ENCODE measurements around the gene EXOSC7. TPM values are rescaled to one million over a fixed set of nuclear protein-coding genes. Genes with fewer than 3 reads are reported as not detected.

The EXOSC7 gene
- polyA plus RNA-seq, 1 donor from 2014 or later: 87.5 TPM

GRCh38 chr3:44991326-44991725 is 15.3 kb downstream of the EXOSC7 start:
- no peaks in the 10 kb centered on the region for H4K20me1 ChIP-seq (ENCODE audit: insufficient read depth)

GRCh38 chr3:44992555-44993470 is 16.8 kb downstream of the EXOSC7 start:
- H3K4me2 ChIP-seq (ENCODE audit: low read length): no peak overlapping the region
- no peak overlapping the region for H3K27ac ChIP-seq (ENCODE audit: low read length)

More at GRCh38 chr3:44991326-44991725, 15.3 kb downstream of the EXOSC7 start:
- no peak overlapping the region for H3K27ac ChIP-seq (ENCODE audit: low read length)
- H3K9me3 ChIP-seq (ENCODE audit: low read length): no peaks in the 10 kb centered on the region
- H3K79me2 ChIP-seq (replicated peaks; ENCODE audit: insufficient read depth, low read length): peaks cover 7% of the 10 kb centered on the region
- no peak overlapping the region for H3K4me3 ChIP-seq (ENCODE audit: low read length)
- no peaks in the 10 kb centered on the region for H3F3A ChIP-seq (ENCODE audit: insufficient read depth, low read length, poor library complexity, severe bottlenecking)
- no peaks in the 10 kb centered on the region for H3K9me2 ChIP-seq (ENCODE audit: insufficient read depth, low read length)
- no peaks in the 10 kb centered on the region for H3K27me3 ChIP-seq (ENCODE audit: insufficient read depth, low read depth, low read length)
- H2AFZ ChIP-seq (ENCODE audit: low read depth, low read length): no peak overlapping the region
- H3K9ac ChIP-seq (ENCODE audit: low read length): no peak overlapping the region
- H3K4me2 ChIP-seq (ENCODE audit: low read length): no peak overlapping the region
- H3K36me3 ChIP-seq (ENCODE audit: insufficient read depth, low read length): no peaks in the 10 kb centered on the region
- TF ChIP-seq RAD21 (conservative IDR thresholded peaks at IDR 0.05): no peak
- TF ChIP-seq, protein P1, sequence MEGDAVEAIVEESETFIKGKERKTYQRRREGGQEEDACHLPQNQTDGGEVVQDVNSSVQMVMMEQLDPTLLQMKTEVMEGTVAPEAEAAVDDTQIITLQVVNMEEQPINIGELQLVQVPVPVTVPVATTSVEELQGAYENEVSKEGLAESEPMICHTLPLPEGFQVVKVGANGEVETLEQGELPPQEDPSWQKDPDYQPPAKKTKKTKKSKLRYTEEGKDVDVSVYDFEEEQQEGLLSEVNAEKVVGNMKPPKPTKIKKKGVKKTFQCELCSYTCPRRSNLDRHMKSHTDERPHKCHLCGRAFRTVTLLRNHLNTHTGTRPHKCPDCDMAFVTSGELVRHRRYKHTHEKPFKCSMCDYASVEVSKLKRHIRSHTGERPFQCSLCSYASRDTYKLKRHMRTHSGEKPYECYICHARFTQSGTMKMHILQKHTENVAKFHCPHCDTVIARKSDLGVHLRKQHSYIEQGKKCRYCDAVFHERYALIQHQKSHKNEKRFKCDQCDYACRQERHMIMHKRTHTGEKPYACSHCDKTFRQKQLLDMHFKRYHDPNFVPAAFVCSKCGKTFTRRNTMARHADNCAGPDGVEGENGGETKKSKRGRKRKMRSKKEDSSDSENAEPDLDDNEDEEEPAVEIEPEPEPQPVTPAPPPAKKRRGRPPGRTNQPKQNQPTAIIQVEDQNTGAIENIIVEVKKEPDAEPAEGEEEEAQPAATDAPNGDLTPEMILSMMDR (IDR thresholded peaks at IDR 0.05; ENCODE audit: poor library complexity, severe bottlenecking): no peak
- no peak for TF ChIP-seq EZH2 (IDR thresholded peaks at IDR 0.05; ENCODE audit: borderline replicate concordance, insufficient read depth, low read length, poor library complexity, severe bottlenecking)
- no peak for TF ChIP-seq TAF1 (IDR thresholded peaks at IDR 0.05; ENCODE audit: low read depth)
- no peak for TF ChIP-seq POLR2AphosphoS5 (IDR thresholded peaks at IDR 0.05)
- TF ChIP-seq SMC3 (conservative IDR thresholded peaks at IDR 0.05; ENCODE audit: poor library complexity): no peak
- TF ChIP-seq, protein P2, sequence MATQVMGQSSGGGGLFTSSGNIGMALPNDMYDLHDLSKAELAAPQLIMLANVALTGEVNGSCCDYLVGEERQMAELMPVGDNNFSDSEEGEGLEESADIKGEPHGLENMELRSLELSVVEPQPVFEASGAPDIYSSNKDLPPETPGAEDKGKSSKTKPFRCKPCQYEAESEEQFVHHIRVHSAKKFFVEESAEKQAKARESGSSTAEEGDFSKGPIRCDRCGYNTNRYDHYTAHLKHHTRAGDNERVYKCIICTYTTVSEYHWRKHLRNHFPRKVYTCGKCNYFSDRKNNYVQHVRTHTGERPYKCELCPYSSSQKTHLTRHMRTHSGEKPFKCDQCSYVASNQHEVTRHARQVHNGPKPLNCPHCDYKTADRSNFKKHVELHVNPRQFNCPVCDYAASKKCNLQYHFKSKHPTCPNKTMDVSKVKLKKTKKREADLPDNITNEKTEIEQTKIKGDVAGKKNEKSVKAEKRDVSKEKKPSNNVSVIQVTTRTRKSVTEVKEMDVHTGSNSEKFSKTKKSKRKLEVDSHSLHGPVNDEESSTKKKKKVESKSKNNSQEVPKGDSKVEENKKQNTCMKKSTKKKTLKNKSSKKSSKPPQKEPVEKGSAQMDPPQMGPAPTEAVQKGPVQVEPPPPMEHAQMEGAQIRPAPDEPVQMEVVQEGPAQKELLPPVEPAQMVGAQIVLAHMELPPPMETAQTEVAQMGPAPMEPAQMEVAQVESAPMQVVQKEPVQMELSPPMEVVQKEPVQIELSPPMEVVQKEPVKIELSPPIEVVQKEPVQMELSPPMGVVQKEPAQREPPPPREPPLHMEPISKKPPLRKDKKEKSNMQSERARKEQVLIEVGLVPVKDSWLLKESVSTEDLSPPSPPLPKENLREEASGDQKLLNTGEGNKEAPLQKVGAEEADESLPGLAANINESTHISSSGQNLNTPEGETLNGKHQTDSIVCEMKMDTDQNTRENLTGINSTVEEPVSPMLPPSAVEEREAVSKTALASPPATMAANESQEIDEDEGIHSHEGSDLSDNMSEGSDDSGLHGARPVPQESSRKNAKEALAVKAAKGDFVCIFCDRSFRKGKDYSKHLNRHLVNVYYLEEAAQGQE (IDR thresholded peaks at IDR 0.05; ENCODE audit: borderline replicate concordance): no peak

More at GRCh38 chr3:44992555-44993470, 16.8 kb downstream of the EXOSC7 start:
- no peaks in the 10 kb centered on the region for H3K9me3 ChIP-seq (ENCODE audit: low read length)
- no peaks in the 10 kb centered on the region for H3K27me3 ChIP-seq (ENCODE audit: insufficient read depth, low read depth, low read length)
- H3K9ac ChIP-seq (ENCODE audit: low read length): no peak overlapping the region
- no peak for TF ChIP-seq POLR2AphosphoS5 (IDR thresholded peaks at IDR 0.05)
- TF ChIP-seq, protein P1 (IDR thresholded peaks at IDR 0.05; ENCODE audit: poor library complexity, severe bottlenecking): peak; percentile 50
- no peak overlapping the region for H3K4me3 ChIP-seq (ENCODE audit: low read length)
- no peaks in the 10 kb centered on the region for H3F3A ChIP-seq (ENCODE audit: insufficient read depth, low read length, poor library complexity, severe bottlenecking)
- H3K9me2 ChIP-seq (ENCODE audit: insufficient read depth, low read length): no peaks in the 10 kb centered on the region
- H4K20me1 ChIP-seq (ENCODE audit: insufficient read depth): no peaks in the 10 kb centered on the region
- H2AFZ ChIP-seq (ENCODE audit: low read depth, low read length): no peak overlapping the region
- H3K36me3 ChIP-seq (ENCODE audit: insufficient read depth, low read length): peaks cover 4% of the 10 kb centered on the region
- peaks cover 2% of the 10 kb centered on the region for H3K79me2 ChIP-seq (replicated peaks; ENCODE audit: insufficient read depth, low read length)
